KG1 (cell line): ENCODE measurements around the gene TSC2.
"Not testable (repeated sequence)": the region's sequence is repeated elsewhere in the genome, so short reads cannot be mapped to it uniquely, and the experiment has no call there.

Experiments
- DNase-seq: peaks from one replicate; lab custom pipeline; 2025; lab: John Stamatoyannopoulos, UW

Gene TSC2

GRCh38 chr16:2086106-2086742 lies 38.4 kb downstream of the TSC2 start:
- no peak for DNase-seq

- no peak for DNase-seq
Observed at GRCh38 chr16:2086812-2087747, 39.3 kb downstream of the TSC2 start.

- no peak for DNase-seq
Observed at GRCh38 chr16:2087748-2088631, 40.2 kb downstream of the TSC2 start.

GRCh38 chr16:2088759-2089358 lies 41.1 kb downstream of the TSC2 start:
- DNase-seq: no peak

- no peak for DNase-seq
Observed at GRCh38 chr16:2089706-2090480, 42.1 kb downstream of the TSC2 start.

- DNase-seq: no peak
Observed at GRCh38 chr16:2090481-2090776, 42.6 kb downstream of the TSC2 start.

GRCh38 chr16:2090777-2091546 lies 43.2 kb downstream of the TSC2 start:
- no peak for DNase-seq

- DNase-seq: no peak
Observed at GRCh38 chr16:2091547-2092255, 43.9 kb downstream of the TSC2 start.

- no peak for DNase-seq
Observed at GRCh38 chr16:2092256-2092620, 44.5 kb downstream of the TSC2 start.

- no peak for DNase-seq
Observed at GRCh38 chr16:2092866-2093265, 45.1 kb downstream of the TSC2 start.

- DNase-seq: no peak
Observed at GRCh38 chr16:2093793-2094192, 46.0 kb downstream of the TSC2 start.

- no peak for DNase-seq
Observed at GRCh38 chr16:2095315-2095853, 47.6 kb downstream of the TSC2 start.

- DNase-seq: no peak
Observed at GRCh38 chr16:2095918-2096582, 48.3 kb downstream of the TSC2 start.

GRCh38 chr16:2096853-2097595 lies 49.2 kb downstream of the TSC2 start:
- DNase-seq: no peak

- not testable (repeated sequence) for DNase-seq
Observed at GRCh38 chr16:2097689-2098088, 49.9 kb downstream of the TSC2 start.

- not testable (repeated sequence) for DNase-seq
Observed at GRCh38 chr16:2101581-2101980, 53.8 kb downstream of the TSC2 start.

- no peak for DNase-seq
Observed at GRCh38 chr16:2102471-2102870, 54.7 kb downstream of the TSC2 start.

GRCh38 chr16:2104464-2104863 lies 56.7 kb downstream of the TSC2 start:
- DNase-seq: not testable (repeated sequence)
